Body of pancreas (tissue), 4 donors: ENCODE data around the gene FERMT2. TPM values are rescaled to one million over a fixed set of nuclear protein-coding genes. Genes with fewer than 3 reads are reported as not detected.
A peak's percentile ranks its signal among the peaks of the same experiment; 100 is the strongest.

ENCODE experiments used
- ATAC-seq: fragments of 150-250 bp; one replicate; pipeline ENCODE4 v1.9.1; 2016
- DNase-seq, 4 donors: peaks; one replicate each; pipeline ENCODE4 v3.0.0-alpha.2; 2019
- H3K27ac ChIP-seq, 4 donors: fragments of 200-600 bp; sonication (generic); 1 replicate in 3 of 4; 2 replicates in 1 of 4; pipeline versions ENCODE4 v1.5.1 to v1.6.1; 2016 to 2019; ENCODE audit warnings: mild to moderate bottlenecking in 1 of 4, mixed read lengths in 1 of 4, moderate library complexity in 1 of 4
- H3K27me3 ChIP-seq, 2 donors: fragments of 200-600 bp; sonication (generic); one replicate each; pipeline ENCODE4 v1.6.0; 2016; ENCODE audit warnings: mild to moderate bottlenecking in 1 of 2
- H3K36me3 ChIP-seq, 2 donors: fragments of 200-600 bp; sonication (generic); replicated peaks in 1 of 2; 2 replicates each; pipeline ENCODE4 v1.5.1; 2016; ENCODE audit warnings: low read depth in 2 of 2; ENCODE audit not compliant: insufficient read depth in 1 of 2
- H3K4me1 ChIP-seq: fragments of 200-600 bp; sonication (generic); one replicate; pipeline ENCODE4 v1.6.0; 2016
- H3K4me3 ChIP-seq, 2 donors: fragments of 200-600 bp; sonication (generic); 1 replicate in 1 of 2; 2 replicates in 1 of 2; pipeline ENCODE4 v1.5.1; 2016 to 2019
- H3K9me3 ChIP-seq, 3 donors: fragments of 200-600 bp; sonication (generic); 1 replicate in 2 of 3; 2 replicates in 1 of 3; pipeline ENCODE4 v1.5.1; 2016
- POLR2A ChIP-seq, 3 donors: fragments of 450-650 bp; IDR thresholded peaks; one replicate each; pipeline ENCODE4 v1.6.1; 2016; ENCODE audit warnings: antibody characterized with exemption in 3 of 3, mild to moderate bottlenecking in 2 of 3
- WGBS, 2 donors: methylation state at CpG; one replicate each; pipeline ENCODE4 v1.1.5; 2017; 5-methylcytosine and 5-hydroxymethylcytosine counted together
- intact Hi-C: fragments of 100-400 bp; cut with DNase I; formaldehyde crosslinking; loops from one replicate; pipeline ENCODE4 v1.15.1; 2023
- total RNA-seq, 2 donors: library from RNA; depleted of rRNA; stranded (reverse); fragments of >200 nt; gene quantifications; one replicate each; pipeline ENCODE4 v1.1.0, GENCODE V29; 2016
- TF ChIP-seq, protein P1 (sequence below), 7 experiments: fragments of 450-650 bp in 4 of 7; fragments of 200-600 bp in 3 of 7; sonication (generic) in 3 of 7; IDR thresholded peaks; one replicate each; pipeline ENCODE4 v1.5.1; 2016 to 2019; ENCODE audit warnings: antibody characterized with exemption in 7 of 7

The FERMT2 gene
- total RNA-seq, 2 donors from 2014 or later: 29.3 to 42.2 TPM

DNA sequence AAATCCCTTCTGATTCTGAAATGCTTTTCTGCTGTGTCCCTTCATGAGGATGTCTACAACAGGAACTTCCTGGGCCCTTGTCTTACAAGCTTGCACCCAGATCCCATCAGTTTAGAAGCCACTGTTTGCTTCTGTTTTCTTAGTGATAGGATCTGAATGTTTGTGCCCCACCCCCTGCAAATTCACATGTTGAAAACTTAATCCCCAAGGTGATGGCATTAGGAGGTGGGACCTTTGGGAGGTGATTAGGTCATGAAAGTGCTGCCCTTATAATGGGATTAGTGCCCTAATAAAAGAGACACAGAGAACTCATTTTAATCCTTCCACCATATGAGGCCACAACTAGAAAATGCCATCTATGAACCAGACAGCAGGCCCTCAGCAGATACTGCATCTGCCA lies 123.4 kb downstream of the FERMT2 start:
- intact Hi-C loops: loop anchor here (10.0 kb wide), 2 partner anchors 227 to 477 kb away; no protein-coding TSS in a partner anchor
- Histone ChIP-seq H3K27ac (no peak overlapping the region), H3K9me3 (no peaks in the 10 kb centered on the region), H3K27me3 (no peaks in the 10 kb centered on the region), H3K4me1 (no peaks in the 10 kb centered on the region), H3K4me3 (no peak overlapping the region), H3K36me3 (no peaks in the 10 kb centered on the region)
- DNase-seq: no peak
- no peak for ATAC-seq
- no peak for TF ChIP-seq POLR2A (IDR thresholded peaks at IDR 0.05)
- TF ChIP-seq, protein P1, sequence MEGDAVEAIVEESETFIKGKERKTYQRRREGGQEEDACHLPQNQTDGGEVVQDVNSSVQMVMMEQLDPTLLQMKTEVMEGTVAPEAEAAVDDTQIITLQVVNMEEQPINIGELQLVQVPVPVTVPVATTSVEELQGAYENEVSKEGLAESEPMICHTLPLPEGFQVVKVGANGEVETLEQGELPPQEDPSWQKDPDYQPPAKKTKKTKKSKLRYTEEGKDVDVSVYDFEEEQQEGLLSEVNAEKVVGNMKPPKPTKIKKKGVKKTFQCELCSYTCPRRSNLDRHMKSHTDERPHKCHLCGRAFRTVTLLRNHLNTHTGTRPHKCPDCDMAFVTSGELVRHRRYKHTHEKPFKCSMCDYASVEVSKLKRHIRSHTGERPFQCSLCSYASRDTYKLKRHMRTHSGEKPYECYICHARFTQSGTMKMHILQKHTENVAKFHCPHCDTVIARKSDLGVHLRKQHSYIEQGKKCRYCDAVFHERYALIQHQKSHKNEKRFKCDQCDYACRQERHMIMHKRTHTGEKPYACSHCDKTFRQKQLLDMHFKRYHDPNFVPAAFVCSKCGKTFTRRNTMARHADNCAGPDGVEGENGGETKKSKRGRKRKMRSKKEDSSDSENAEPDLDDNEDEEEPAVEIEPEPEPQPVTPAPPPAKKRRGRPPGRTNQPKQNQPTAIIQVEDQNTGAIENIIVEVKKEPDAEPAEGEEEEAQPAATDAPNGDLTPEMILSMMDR (IDR thresholded peaks at IDR 0.05): no peak

DNA sequence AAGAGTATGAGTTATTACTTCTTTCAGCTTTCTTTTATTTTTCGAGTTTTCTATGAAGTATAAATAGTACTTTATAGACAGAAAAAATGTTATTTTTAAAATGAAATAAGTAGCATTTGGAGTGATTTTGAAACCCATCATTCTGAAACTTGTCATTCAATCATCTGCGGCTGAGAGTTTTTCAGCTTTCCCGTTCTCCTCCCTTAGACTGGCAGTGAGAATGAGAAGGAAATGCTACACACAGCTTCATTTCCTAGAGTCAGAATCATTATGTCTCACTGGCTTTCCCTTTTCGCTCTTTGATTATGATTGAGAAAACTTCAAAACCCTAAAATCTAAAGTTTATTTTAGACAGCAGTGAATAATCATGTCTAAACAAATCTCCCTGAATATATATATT lies 125.8 kb downstream of the FERMT2 start:
- WGBS, 2 donors: 64 to 72% methylated on average over 4 of the region's 4 CpGs
- no peak overlapping the region for H3K4me3 ChIP-seq
- intact Hi-C loops: loop anchor here (10.0 kb wide), 2 partner anchors 230 to 480 kb away; no protein-coding TSS in a partner anchor
- H3K4me1 ChIP-seq: no peaks in the 10 kb centered on the region
- H3K36me3 ChIP-seq: no peaks in the 10 kb centered on the region
- no peak for ATAC-seq
- TF ChIP-seq POLR2A (IDR thresholded peaks at IDR 0.05): no peak
- no peak overlapping the region for H3K27ac ChIP-seq
- H3K27me3 ChIP-seq: no peaks in the 10 kb centered on the region
- no peaks in the 10 kb centered on the region for H3K9me3 ChIP-seq
- no peak for DNase-seq

DNA sequence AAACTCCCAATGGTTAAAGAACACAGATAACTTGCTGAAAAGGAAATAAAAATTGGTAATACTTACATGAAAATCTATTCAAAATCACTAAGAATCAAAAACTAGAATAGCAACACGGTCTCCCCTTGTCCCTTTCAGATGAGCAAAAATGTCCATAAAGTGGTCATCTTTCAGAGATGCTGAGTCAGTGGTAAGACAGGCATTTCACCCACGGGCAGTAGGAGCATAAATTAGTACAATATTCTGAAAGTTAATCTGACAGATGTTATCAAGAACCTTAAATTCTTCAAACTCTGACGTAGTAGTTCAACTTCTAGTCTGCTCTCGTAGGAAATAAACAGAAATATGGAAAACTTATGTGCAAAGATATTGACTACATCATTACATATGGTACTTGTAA lies 126.4 kb downstream of the FERMT2 start:
- intact Hi-C loops: loop anchor here (5.0 to 10.0 kb wide), 3 partner anchors 138 to 480 kb away; no protein-coding TSS in a partner anchor
- no peak overlapping the region for H3K27ac ChIP-seq
- H3K4me1 ChIP-seq: no peaks in the 10 kb centered on the region
- TF ChIP-seq, protein P1 (IDR thresholded peaks at IDR 0.05): no peak
- TF ChIP-seq POLR2A (IDR thresholded peaks at IDR 0.05): no peak
- ATAC-seq: no peak
- H3K9me3 ChIP-seq: no peaks in the 10 kb centered on the region
- 42 to 45% methylated on average over 4 of the region's 4 CpGs for WGBS, 2 donors
- H3K4me3 ChIP-seq: no peak overlapping the region
- DNase-seq: no peak
- no peaks in the 10 kb centered on the region for H3K27me3 ChIP-seq
- no peaks in the 10 kb centered on the region for H3K36me3 ChIP-seq

DNA sequence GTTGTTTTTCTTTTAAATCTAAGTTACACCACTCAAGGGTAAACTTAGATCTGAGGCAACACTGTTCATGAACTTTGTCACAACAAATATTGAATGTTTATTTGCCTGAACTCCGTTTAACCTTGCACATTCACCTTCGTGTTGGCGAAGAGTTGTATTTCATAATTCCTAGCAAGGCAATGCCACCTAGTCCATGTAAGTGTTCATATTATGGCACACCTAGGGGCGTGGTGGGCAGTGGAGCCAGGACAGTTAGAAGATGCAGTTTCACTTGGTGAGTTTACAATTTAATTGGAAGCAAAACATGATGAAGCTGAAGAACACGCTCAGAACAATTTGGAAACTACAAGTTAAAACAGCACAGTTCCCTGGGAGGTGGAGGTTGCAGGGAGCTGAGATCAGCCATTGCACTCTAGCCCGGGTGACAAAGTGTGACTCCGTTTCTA lies 129.0 kb downstream of the FERMT2 start:
- no peak overlapping the region for H3K4me3 ChIP-seq

DNA sequence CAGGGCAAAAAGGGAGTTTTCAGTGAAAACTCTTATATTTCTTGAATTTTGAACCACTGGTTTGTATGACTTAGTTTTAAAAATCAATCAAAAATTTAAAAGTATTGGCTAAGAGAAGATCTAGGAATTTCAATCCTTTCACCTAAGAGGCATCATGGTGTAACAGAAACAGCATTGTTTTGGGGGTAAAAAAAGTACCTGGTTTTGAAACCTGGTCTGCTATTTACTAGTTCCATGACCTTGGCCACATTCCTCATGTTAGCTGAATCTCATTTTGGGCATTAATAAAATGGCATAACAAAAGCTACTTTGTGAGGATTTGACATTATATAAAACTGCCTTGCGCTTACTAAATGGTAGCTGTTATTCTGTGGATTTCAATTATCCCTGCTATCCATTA lies 142.7 kb downstream of the FERMT2 start:
- no peaks in the 10 kb centered on the region for H3K9me3 ChIP-seq
- H3K4me3 ChIP-seq: no peak overlapping the region
- no peaks in the 10 kb centered on the region for H3K27me3 ChIP-seq
- H3K36me3 ChIP-seq: no peaks in the 10 kb centered on the region
- peak overlapping the region in 3 of 4 donors; percentile 45 to 69 (median 59) for H3K27ac ChIP-seq
- ATAC-seq: peak; percentile 86
- peak in 1 of 4 donors; percentile 15 for DNase-seq
- 72 to 77% methylated on average over 1 of the region's 1 CpG for WGBS, 2 donors
- H3K4me1 ChIP-seq: peaks cover 9% of the 10 kb centered on the region
- intact Hi-C loops: no loop called here
- no peak for TF ChIP-seq POLR2A (IDR thresholded peaks at IDR 0.05)
- TF ChIP-seq, protein P1 (IDR thresholded peaks at IDR 0.05): no peak

More for the DNA sequence above, 129.0 kb downstream of the FERMT2 start:
- ATAC-seq (no peak), DNase-seq (no peak)
- WGBS, 2 donors: 42 to 48% methylated on average over 7 of the region's 7 CpGs
- no peak overlapping the region for H3K27ac ChIP-seq
- TF ChIP-seq, protein P1 (IDR thresholded peaks at IDR 0.05): no peak
- intact Hi-C loops: loop anchor here (5.0 to 10.0 kb wide), 3 partner anchors 140 to 483 kb away; no protein-coding TSS in a partner anchor
- no peaks in the 10 kb centered on the region for H3K36me3 ChIP-seq
- no peaks in the 10 kb centered on the region for H3K4me1 ChIP-seq
- H3K9me3 ChIP-seq: no peaks in the 10 kb centered on the region
- H3K27me3 ChIP-seq: no peaks in the 10 kb centered on the region

Other genes starting within 250 kb of the FERMT2 start
- gene PSMC6, start 243.8 kb downstream of the FERMT2 start, total RNA-seq: 10 to 100 TPM; 37.2 to 66.7 TPM
- gene STYX, start 220.9 kb downstream of the FERMT2 start, total RNA-seq: 10 to 100 TPM in 1 of 2 donors, 1 to 10 TPM in 1; 5.6 to 11.4 TPM
- 10 to 100 TPM in 1 of 2 donors, 1 to 10 TPM in 1; 9.6 to 27.0 TPM for gene GNPNAT1, start 159.4 kb downstream of the FERMT2 start, total RNA-seq
- gene DDHD1, start 202.3 kb upstream of the FERMT2 start, total RNA-seq: 10 to 100 TPM in 1 of 2 donors, 1 to 10 TPM in 1; 7.6 to 22.6 TPM